Chondrocyte (in vitro differentiated cells): ENCODE measurements around the gene THSD4. TPM values are rescaled to one million over a fixed set of nuclear protein-coding genes. Genes with fewer than 3 reads are reported as not detected.
A peak's percentile ranks its signal among the peaks of the same experiment; 100 is the strongest.

Source experiments
- DNase-seq: peaks from one replicate; pipeline ENCODE4 v3.0.0; 2021; ENCODE audit warnings: mixed read lengths, low spot score
- H3K27ac Mint-ChIP-seq: one replicate; pipeline ENCODE4 v1.8.0; 2021; ENCODE audit warnings: mild to moderate bottlenecking, moderate library complexity, mixed read lengths; ENCODE audit not compliant: unreplicated experiment
- H3K27me3 Mint-ChIP-seq: 2 replicates; pipeline ENCODE4 v1.8.0; 2021; ENCODE audit warnings: low read depth, mixed read lengths
- H3K36me3 Mint-ChIP-seq: 2 replicates; pipeline ENCODE4 v1.8.0; 2021; ENCODE audit warnings: low read depth, mixed read lengths
- H3K4me1 Mint-ChIP-seq: 2 replicates; pipeline ENCODE4 v1.8.0; 2021; ENCODE audit warnings: low read depth, mild to moderate bottlenecking, mixed read lengths
- H3K4me3 Mint-ChIP-seq: one replicate; pipeline ENCODE4 v1.8.0; 2021; ENCODE audit warnings: mild to moderate bottlenecking, moderate library complexity, mixed read lengths; ENCODE audit not compliant: unreplicated experiment
- H3K9me3 Mint-ChIP-seq: 2 replicates; pipeline ENCODE4 v1.8.0; 2021; ENCODE audit warnings: low read depth, mixed read lengths
- CTCF ChIP-seq: fragments of 200-600 bp; sonication (generic); IDR thresholded peaks from 2 replicates; pipeline ENCODE4 v1.5.0; 2021; ENCODE audit warnings: antibody characterized with exemption, mild to moderate bottlenecking, moderate library complexity
- total RNA-seq: library from RNA; stranded (reverse); gene quantifications from 3 replicates; pipeline ENCODE4 v1.2.1, GENCODE V29; 2021

THSD4 gene
- total RNA-seq, 1 donor from 2014 or later = 3.4 TPM

DNA sequence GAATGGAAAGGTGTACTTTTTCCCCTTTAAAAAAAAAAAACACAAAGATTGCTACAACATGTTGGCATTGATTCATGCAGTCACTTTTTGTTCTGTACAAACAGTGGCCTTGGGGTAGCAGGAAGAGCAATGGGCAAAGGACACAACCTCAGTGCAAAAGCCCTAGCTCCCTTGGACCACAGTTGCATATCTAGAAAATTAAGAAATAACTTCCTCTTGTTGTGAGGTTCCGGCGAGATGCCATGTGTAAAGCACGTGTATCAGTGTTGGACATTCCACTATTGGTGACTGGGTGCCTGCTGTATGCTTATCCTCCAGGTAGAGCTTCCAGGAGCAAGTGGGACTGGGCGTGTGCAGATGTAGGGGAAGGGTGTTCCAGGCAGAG lies 164.5 kb downstream of the THSD4 start:
- Mint-ChIP-seq H3K9me3 (no peaks in the 10 kb centered on the region), H3K4me3 (no peak overlapping the region), H3K27me3 (no peaks in the 10 kb centered on the region), H3K36me3 (no peaks in the 10 kb centered on the region), H3K4me1 (peaks cover 59% of the 10 kb centered on the region), H3K27ac (no peak overlapping the region)
- no peak for DNase-seq
- no peak for TF ChIP-seq CTCF

DNA sequence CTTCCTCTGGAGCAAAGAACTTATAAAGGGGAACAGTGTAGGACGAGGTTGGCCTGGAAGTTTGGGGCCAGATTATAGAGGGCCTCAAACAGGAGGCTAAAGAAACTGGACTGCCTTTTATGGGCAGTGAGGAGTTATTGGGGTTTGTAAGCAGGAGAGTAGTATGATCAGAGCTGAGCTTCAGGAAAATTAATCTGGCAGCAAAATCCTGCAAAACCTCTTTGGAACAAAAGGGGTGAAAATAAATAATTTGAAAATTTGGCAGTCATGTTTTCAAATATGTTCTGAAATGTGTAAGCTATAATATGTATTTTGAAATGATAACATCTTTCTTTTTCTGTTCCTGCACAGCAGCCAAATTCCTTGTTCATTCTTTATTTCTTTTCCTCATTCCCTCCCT lies 164.9 kb downstream of the THSD4 start:
- TF ChIP-seq CTCF = no peak
- H3K9me3 Mint-ChIP-seq = no peaks in the 10 kb centered on the region
- H3K4me1 Mint-ChIP-seq = peaks cover 55% of the 10 kb centered on the region
- H3K27ac Mint-ChIP-seq = no peak overlapping the region
- no peak for DNase-seq
- H3K27me3 Mint-ChIP-seq = no peaks in the 10 kb centered on the region
- no peak overlapping the region for H3K4me3 Mint-ChIP-seq
- no peaks in the 10 kb centered on the region for H3K36me3 Mint-ChIP-seq

GRCh38 chr15:71281256-71281655 lies 166.0 kb downstream of the THSD4 start:
- H3K27me3 Mint-ChIP-seq = no peaks in the 10 kb centered on the region
- TF ChIP-seq CTCF = no peak
- no peak overlapping the region for H3K4me3 Mint-ChIP-seq
- H3K27ac Mint-ChIP-seq = no peak overlapping the region
- H3K9me3 Mint-ChIP-seq = no peaks in the 10 kb centered on the region
- peaks cover 47% of the 10 kb centered on the region for H3K4me1 Mint-ChIP-seq
- no peak for DNase-seq
- H3K36me3 Mint-ChIP-seq = no peaks in the 10 kb centered on the region

DNA sequence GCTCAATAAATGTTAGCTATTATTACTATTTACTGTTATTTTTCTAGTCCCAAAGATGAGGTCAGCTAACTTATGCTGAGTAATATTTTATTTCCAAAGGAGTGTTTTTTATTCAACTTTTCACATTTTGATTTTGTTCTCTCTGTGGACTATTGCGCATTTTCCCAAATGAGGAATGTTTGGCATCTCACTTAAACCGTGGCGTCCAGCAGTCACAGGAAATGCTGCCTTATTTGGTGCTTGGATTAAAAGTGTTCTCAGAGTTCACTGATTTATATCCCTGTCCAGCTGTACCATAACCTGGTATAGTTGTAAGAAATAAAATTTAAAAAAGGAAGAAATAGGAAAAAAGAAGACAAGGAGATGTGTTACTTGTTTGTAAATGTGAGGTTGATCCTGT lies 166.8 kb downstream of the THSD4 start:
- H3K27me3 Mint-ChIP-seq = no peaks in the 10 kb centered on the region
- H3K4me1 Mint-ChIP-seq = peaks cover 45% of the 10 kb centered on the region
- peak overlapping the region; percentile 86 for H3K27ac Mint-ChIP-seq
- no peak for TF ChIP-seq CTCF
- H3K36me3 Mint-ChIP-seq = no peaks in the 10 kb centered on the region
- no peaks in the 10 kb centered on the region for H3K9me3 Mint-ChIP-seq
- no peak for DNase-seq
- no peak overlapping the region for H3K4me3 Mint-ChIP-seq

- Mint-ChIP-seq H3K4me1 (peaks cover 37% of the 10 kb centered on the region), H3K9me3 (peaks cover 4% of the 10 kb centered on the region), H3K27me3 (no peaks in the 10 kb centered on the region), H3K4me3 (no peak overlapping the region), H3K27ac (no peak overlapping the region), H3K36me3 (no peaks in the 10 kb centered on the region)
- TF ChIP-seq CTCF = no peak
- no peak for DNase-seq
These were observed 173.2 kb downstream of the THSD4 start for GRCh38 chr15:71288348-71288955.
